Measurements from ENCODE around the gene MLPH.

MLPH gene

DNA sequence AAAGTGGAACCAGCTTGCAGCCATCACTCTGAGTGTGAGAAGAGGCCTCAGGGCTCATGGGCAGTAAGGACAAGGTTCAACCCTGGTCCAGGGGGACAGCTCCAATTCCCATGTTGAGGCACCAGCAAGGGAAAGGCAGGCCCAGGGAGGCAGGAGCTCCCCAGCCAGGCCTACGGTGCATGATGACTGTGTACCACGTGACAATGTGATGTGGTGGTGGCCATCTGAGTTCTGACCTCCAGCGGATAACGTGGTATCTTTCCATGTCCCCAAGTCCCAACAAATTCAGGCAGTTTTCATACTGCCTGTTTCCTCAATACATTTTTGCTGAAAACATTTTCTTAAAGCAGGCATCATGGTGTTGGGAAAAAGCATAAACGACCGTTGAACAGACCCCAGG is 36.9 kb upstream of the MLPH start:
- CTCF ChIA-PET = interaction anchor here (1.0 to 1.4 kb wide), 3 partner anchors 9 to 26 kb away, joined by 3 to 4 read pairs (median 3); no protein-coding TSS in a partner anchor
- H3K27ac Mint-ChIP-seq = no peak overlapping the region

DNA sequence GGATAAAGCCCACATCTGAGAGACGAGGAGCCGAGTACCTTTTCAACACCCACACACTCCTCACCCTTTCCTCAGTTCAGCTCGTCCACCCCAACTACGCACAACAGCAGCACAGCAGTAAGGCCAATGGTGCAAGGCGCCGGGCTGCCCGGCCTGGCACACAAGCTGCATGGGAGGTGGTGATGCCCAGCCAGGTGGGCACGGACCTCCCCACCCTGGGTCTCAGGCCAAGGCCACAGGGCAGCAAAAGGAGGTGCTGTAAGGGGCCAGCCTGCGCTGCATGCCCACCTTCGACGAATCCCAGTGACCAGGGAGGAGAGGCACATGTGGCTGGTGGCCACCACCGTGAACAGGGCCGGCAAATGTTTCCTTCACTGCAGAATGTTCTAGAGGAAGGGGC is 36.5 kb upstream of the MLPH start:
- no peak overlapping the region for H3K4me3 Mint-ChIP-seq
- peaks cover 8% of the 10 kb centered on the region for H3K4me1 Mint-ChIP-seq
- no peak for DNase-seq
- H3K27ac Mint-ChIP-seq = no peak overlapping the region
- peaks cover 3% of the 10 kb centered on the region for H3K9me3 Mint-ChIP-seq
- H3K27me3 Mint-ChIP-seq = peaks cover 19% of the 10 kb centered on the region
- no peaks in the 10 kb centered on the region for H3K36me3 Mint-ChIP-seq
- CTCF ChIA-PET = interaction anchor here (1.1 to 1.4 kb wide), 2 partner anchors 8 to 9 kb away, joined by 3 read pairs; no protein-coding TSS in a partner anchor

More for the DNA sequence above, 36.9 kb upstream of the MLPH start:
- no peaks in the 10 kb centered on the region for H3K36me3 Mint-ChIP-seq
- no peak for DNase-seq
- no peak overlapping the region for H3K4me3 Mint-ChIP-seq
- H3K27me3 Mint-ChIP-seq = peaks cover 16% of the 10 kb centered on the region
- H3K9me3 Mint-ChIP-seq = peaks cover 3% of the 10 kb centered on the region
- peaks cover 8% of the 10 kb centered on the region for H3K4me1 Mint-ChIP-seq

DNA sequence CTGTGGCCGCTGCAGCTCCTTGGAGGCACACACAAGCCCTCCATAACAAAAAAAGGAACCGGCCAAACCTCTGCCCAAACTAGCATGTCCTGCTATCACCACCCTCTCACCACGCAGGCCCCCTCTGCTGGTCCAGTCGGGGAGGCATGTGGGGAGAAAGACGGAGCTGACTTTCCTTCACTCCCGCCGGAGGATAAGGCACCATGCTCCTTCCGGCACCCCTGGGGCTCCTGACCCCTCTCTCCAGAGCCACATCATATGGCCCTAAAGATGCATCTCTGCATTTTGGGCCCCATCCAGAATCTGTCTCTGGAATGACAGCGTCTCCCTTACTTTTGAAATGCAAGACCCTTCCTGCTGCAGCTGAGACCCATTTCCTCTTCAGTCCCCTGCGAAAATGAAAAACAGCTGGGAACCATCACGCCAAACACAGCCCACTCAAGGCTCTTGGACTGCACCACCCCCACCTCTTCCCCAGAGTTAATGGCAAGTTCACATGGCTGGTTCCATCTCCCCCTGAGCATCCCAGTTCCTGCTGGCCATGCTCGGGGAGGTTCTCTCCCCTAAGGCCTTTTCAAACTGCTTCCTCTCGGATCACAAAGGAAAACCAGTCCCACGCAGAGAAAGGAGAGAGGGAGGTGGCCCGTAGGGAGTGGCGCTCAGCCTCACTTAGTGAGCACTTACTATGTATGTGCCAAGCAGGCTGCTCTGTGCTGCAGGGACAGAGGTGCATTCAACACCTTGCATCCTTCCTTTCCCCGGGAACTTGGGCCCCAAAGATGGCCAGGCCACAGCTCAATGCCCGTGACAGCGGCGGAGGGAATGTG is 35.2 kb upstream of the MLPH start:
- Mint-ChIP-seq H3K36me3 (no peaks in the 10 kb centered on the region), H3K4me1 (peaks cover 8% of the 10 kb centered on the region), H3K27ac (no peak overlapping the region), H3K27me3 (peaks cover 19% of the 10 kb centered on the region), H3K9me3 (peaks cover 6% of the 10 kb centered on the region), H3K4me3 (no peak overlapping the region)
- no peak for DNase-seq
- CTCF ChIA-PET = interaction anchor here (0.7 to 1.2 kb wide), 3 partner anchors 24 to 41 kb away, joined by 4 read pairs; no protein-coding TSS in a partner anchor

DNA sequence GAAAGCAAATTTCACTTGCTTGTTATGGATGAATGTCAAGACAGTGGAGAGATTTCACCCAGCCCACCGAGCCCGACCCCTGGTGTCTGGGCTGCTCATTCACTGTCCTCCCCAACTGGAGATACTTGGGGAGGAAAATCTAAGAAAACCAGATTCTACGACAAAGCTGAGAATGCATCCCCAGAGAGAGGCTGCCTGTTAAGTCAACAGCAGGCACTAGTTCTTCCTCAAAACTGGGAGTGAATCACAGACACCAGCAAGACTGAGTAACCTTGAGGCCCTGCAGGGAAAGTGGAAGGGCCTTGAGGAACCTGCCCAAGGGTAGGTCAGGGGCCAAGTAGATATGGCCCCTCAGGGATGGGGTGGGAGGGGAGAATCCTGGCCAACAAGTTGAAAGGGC is 34.2 kb upstream of the MLPH start:
- Mint-ChIP-seq H3K36me3 (no peaks in the 10 kb centered on the region), H3K4me1 (peaks cover 8% of the 10 kb centered on the region), H3K27me3 (peaks cover 18% of the 10 kb centered on the region), H3K27ac (no peak overlapping the region), H3K4me3 (no peak overlapping the region), H3K9me3 (peaks cover 10% of the 10 kb centered on the region)
- CTCF ChIA-PET = no interaction called here
- no peak for DNase-seq

- H3K4me1 Mint-ChIP-seq = peaks cover 14% of the 10 kb centered on the region
- H3K27me3 Mint-ChIP-seq = peaks cover 10% of the 10 kb centered on the region
- CTCF ChIA-PET = no interaction called here
Observed at GRCh38 chr2:237453671-237454070, 33.4 kb upstream of the MLPH start.

DNA sequence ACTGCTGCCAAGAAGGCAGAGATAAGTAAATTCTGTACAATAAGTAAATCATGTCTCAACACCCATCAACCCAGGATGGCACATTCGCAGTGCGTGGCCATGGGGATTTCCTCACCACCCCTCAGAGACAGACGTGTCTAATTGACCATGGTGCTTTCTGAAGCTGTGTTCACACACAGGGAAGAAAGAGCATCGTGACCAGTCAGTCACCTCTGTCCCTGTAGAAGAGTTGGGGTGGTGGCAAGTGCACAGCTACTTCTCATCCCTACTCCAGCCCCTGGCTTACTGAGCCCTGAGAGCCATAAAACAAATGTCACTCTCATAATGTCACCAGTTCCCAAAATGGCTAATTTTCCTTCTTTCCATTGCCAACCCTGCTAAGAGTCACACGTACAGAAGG is 31.3 kb upstream of the MLPH start:
- Mint-ChIP-seq H3K9me3 (peaks cover 12% of the 10 kb centered on the region), H3K36me3 (no peaks in the 10 kb centered on the region), H3K27ac (no peak overlapping the region), H3K27me3 (peaks cover 4% of the 10 kb centered on the region), H3K4me3 (no peak overlapping the region), H3K4me1 (peaks cover 11% of the 10 kb centered on the region)
- no peak for DNase-seq
- CTCF ChIA-PET = interaction anchor here (1.7 kb wide), 1 partner anchor 34 kb away, joined by 6 read pairs; no protein-coding TSS in a partner anchor

More at GRCh38 chr2:237453671-237454070, 33.4 kb upstream of the MLPH start:
- Mint-ChIP-seq H3K9me3 (peaks cover 16% of the 10 kb centered on the region), H3K36me3 (no peaks in the 10 kb centered on the region), H3K27ac (no peak overlapping the region), H3K4me3 (no peak overlapping the region)
- no peak for DNase-seq

GRCh38 chr2:237456200-237456843 is 30.7 kb upstream of the MLPH start:
- DNase-seq = no peak
- CTCF ChIA-PET = interaction anchor here (1.7 kb wide), 1 partner anchor 35 kb away, joined by 6 read pairs; no protein-coding TSS in a partner anchor

GRCh38 chr2:237457388-237457941 is 29.6 kb upstream of the MLPH start:
- H3K9me3 Mint-ChIP-seq = peaks cover 12% of the 10 kb centered on the region
- no peak for DNase-seq
- CTCF ChIA-PET = interaction anchor here (1.3 to 2.0 kb wide), 2 partner anchors 36 to 55 kb away, joined by 4 to 11 read pairs; no protein-coding TSS in a partner anchor
- H3K27ac Mint-ChIP-seq = no peak overlapping the region
- H3K27me3 Mint-ChIP-seq = peaks cover 6% of the 10 kb centered on the region
- no peak overlapping the region for H3K4me3 Mint-ChIP-seq
- H3K36me3 Mint-ChIP-seq = no peaks in the 10 kb centered on the region
- H3K4me1 Mint-ChIP-seq = peaks cover 11% of the 10 kb centered on the region

More at GRCh38 chr2:237456200-237456843, 30.7 kb upstream of the MLPH start:
- no peak overlapping the region for H3K4me3 Mint-ChIP-seq
- H3K27me3 Mint-ChIP-seq = peaks cover 4% of the 10 kb centered on the region
- peaks cover 12% of the 10 kb centered on the region for H3K9me3 Mint-ChIP-seq
- H3K27ac Mint-ChIP-seq = no peak overlapping the region
- H3K36me3 Mint-ChIP-seq = no peaks in the 10 kb centered on the region
- H3K4me1 Mint-ChIP-seq = peaks cover 11% of the 10 kb centered on the region

GRCh38 chr2:237458519-237458918 is 28.5 kb upstream of the MLPH start:
- Mint-ChIP-seq H3K36me3 (no peaks in the 10 kb centered on the region), H3K9me3 (peaks cover 12% of the 10 kb centered on the region), H3K27ac (peak overlapping the region; percentile 22), H3K4me1 (peaks cover 11% of the 10 kb centered on the region), H3K27me3 (peaks cover 6% of the 10 kb centered on the region), H3K4me3 (no peak overlapping the region)
- CTCF ChIA-PET = interaction anchor here (0.9 to 2.0 kb wide), 5 partner anchors 8 to 54 kb away, joined by 3 to 11 read pairs (median 3); no protein-coding TSS in a partner anchor
- no peak for DNase-seq

DNA sequence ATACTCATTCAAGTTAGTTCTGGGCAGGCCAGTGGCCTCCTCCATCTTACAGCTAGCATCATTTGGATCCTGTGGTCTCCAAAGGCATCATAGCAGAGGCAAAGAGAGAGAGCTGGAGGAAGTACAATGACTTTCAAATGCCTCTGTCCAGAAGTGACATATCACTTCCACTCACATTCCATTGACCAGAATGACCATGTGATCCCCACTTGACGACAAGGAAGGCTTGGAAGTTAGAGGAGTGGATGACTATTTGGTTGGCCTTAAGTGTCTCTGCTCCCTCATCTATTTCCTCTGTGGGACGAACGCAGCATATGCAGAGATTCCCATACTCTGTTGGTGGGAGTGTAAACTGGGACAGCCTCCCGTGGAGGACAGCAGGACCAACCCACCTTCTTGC is 27.8 kb upstream of the MLPH start:
- Mint-ChIP-seq H3K4me3 (no peak overlapping the region), H3K27me3 (peaks cover 6% of the 10 kb centered on the region), H3K9me3 (peaks cover 12% of the 10 kb centered on the region), H3K4me1 (peaks cover 11% of the 10 kb centered on the region), H3K27ac (peak overlapping the region; percentile 22), H3K36me3 (no peaks in the 10 kb centered on the region)
- CTCF ChIA-PET = interaction anchor here (0.9 to 2.0 kb wide), 4 partner anchors 9 to 38 kb away, joined by 3 to 11 read pairs (median 3); no protein-coding TSS in a partner anchor
- no peak for DNase-seq

DNA sequence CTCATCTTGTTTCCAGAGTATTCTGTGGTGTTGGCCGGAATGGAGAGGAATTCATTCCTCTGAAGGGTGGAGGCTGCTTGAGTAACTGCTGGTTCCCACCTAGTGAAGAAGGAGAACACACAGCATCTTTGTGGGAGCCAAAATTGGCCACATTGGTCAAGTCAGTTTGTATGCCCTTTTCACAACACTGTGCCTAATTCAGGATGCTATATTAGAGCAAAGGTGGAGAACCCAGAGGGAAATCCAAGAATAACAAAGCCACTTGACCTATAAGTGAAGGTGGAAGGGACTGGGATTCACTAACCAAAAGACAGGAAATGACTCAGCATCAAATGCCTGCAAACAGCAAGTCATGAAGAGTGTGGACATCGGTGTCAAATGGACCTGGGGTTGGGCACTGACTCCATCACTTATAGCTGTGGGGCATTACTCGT is 27.3 kb upstream of the MLPH start:
- Mint-ChIP-seq H3K27me3 (peaks cover 6% of the 10 kb centered on the region), H3K27ac (no peak overlapping the region), H3K4me3 (no peak overlapping the region), H3K36me3 (no peaks in the 10 kb centered on the region), H3K4me1 (peaks cover 11% of the 10 kb centered on the region), H3K9me3 (peaks cover 12% of the 10 kb centered on the region)
- CTCF ChIA-PET = no interaction called here
- no peak for DNase-seq

DNA sequence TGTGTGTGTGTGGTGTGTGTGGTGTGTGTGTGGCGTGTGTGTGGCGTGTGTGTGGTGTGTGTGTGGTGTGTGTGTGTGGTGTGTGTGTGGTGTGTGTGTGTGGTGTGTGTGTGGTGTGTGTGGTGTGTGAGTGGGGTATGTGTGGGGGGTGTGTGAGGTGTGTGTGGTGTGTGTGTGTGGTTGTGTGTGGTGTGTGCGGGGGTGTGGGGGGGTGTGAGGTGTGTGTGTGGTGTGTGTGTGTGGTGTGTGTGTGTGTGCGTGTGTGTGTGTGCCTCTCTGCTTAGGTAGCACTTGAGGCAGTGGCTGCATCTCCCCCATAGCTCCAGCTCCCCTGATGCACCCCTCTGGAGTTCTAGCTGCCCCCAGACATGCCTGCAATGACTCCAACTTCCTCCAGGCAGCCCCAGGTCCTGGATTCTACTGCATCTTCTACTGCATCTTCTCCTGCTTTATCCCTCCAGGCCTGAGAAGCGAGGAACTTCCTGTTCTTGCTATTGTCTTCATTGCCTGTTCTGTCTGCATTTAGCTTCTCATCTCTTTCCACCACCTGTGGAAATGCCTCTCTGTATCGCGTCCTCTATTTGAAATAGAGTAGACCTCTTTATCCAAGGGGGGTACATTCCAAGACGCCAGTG is 22.2 kb upstream of the MLPH start:
- no peaks in the 10 kb centered on the region for H3K4me1 Mint-ChIP-seq
- H3K36me3 Mint-ChIP-seq = no peaks in the 10 kb centered on the region
- no peaks in the 10 kb centered on the region for H3K9me3 Mint-ChIP-seq
- H3K27me3 Mint-ChIP-seq = peaks cover 3% of the 10 kb centered on the region
- CTCF ChIA-PET = interaction anchor here (1.0 to 1.4 kb wide), 2 partner anchors 44 to 107 kb away, joined by 3 read pairs; no protein-coding TSS in a partner anchor
- H3K4me3 Mint-ChIP-seq = no peak overlapping the region
- H3K27ac Mint-ChIP-seq = no peak overlapping the region
- DNase-seq = no peak

DNA sequence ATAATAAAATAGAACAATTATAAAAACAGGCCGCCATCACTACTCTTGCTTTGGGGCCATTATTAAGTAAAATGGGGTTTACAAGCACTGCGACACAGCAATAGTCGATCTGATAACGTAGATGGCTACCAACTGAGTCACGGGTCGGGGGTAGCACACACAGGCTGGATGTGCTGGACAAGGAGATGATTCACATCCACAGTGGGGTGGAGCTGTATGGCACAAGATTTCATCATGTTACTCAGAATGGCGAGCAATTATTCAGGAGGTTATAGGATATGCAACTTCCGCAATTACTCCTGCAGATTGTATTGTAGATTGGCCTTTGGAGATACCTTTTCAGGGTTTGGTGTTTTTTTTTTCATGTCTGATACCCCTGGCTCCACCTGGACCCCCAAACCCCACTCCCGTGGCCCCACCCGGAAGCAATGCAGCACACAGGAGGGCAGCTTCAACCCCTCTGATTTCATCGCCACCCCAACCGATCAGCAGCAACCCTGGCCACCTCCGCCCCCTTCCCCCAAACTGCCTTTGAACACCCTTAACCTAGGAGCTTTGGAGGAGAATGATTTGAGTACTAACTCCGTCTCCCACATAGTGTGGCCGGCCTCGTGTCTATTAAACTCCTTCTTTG is 21.4 kb upstream of the MLPH start:
- no peaks in the 10 kb centered on the region for H3K4me1 Mint-ChIP-seq
- no peak overlapping the region for H3K27ac Mint-ChIP-seq
- H3K27me3 Mint-ChIP-seq = peaks cover 3% of the 10 kb centered on the region
- CTCF ChIA-PET = interaction anchor here (1.0 to 1.4 kb wide), 2 partner anchors 44 to 107 kb away, joined by 3 read pairs; no protein-coding TSS in a partner anchor
- DNase-seq = no peak
- H3K4me3 Mint-ChIP-seq = no peak overlapping the region
- no peaks in the 10 kb centered on the region for H3K36me3 Mint-ChIP-seq
- H3K9me3 Mint-ChIP-seq = no peaks in the 10 kb centered on the region
